ENCODE measurements around the gene FOXB2.
"Not testable (repeated sequence)": the region's sequence is repeated elsewhere in the genome, so short reads cannot be mapped to it uniquely, and the experiment has no call there.

The FOXB2 gene

DNA sequence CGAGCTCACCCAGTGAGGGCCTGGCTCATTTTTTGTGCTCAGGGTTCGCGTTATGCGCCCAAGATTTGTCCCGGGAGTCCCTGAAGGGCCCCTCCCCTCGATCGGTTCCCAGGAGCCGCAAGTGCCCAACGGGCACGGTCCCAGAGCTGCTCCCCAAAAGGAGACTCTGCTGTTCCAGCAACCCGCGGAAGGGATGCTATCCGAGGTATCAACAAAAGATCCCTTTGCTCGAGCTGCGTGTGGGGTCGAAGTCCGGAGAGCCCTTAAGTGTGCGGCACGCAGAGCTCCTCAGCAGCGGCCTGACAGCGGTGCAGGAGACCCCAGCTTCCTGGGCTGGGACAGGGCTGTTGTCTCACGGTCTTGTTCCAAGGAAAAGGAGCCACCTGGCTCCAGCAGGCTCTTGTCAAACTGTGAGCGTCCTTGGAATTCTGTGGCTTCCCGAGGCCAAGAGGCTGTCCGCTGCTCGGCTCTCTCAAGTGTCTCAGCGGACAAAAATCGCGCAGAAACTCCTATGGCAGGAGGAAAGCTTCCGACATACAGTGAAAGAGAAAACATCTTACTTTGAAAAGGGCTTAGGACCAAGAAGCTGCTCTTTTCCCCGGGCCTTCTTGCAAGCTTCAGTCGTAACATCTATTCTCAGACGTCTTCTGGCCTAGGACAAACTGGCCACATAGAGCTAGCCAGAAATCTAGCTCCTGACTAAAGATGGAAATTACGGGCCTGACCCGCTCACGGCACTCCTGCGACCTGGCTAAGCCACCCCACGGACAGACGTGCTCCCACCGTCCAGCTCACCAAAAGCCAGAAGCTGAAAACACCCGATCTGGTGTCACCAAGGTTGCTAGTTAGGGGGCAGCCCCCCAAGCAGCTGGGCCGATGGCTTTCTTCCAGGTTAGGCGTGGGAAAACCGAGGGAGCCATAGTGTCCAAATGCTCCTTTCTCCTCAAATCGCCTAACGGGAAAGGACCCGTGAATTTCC, 2.6 kb upstream of the FOXB2 start:
- DNase-seq = no peak

DNA sequence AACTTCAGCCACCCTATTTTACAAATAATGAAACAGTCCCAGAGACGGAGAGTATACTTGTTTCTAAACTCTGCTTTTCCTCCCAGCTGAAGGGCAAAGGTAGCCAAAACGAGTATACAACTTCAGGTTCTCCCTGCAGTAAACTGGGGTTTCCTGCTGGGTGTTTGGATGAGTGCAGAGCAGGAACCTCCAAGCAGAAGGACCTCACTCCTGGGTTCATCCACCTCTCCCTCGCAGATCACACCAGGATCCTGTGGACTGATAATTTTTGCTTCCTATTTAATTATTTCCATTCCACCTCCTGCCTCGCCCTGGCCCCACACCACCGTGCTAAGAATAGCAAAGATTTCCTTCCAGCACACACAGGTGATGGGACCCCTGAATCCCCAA, 2.0 kb upstream of the FOXB2 start:
- no peak for DNase-seq

DNA sequence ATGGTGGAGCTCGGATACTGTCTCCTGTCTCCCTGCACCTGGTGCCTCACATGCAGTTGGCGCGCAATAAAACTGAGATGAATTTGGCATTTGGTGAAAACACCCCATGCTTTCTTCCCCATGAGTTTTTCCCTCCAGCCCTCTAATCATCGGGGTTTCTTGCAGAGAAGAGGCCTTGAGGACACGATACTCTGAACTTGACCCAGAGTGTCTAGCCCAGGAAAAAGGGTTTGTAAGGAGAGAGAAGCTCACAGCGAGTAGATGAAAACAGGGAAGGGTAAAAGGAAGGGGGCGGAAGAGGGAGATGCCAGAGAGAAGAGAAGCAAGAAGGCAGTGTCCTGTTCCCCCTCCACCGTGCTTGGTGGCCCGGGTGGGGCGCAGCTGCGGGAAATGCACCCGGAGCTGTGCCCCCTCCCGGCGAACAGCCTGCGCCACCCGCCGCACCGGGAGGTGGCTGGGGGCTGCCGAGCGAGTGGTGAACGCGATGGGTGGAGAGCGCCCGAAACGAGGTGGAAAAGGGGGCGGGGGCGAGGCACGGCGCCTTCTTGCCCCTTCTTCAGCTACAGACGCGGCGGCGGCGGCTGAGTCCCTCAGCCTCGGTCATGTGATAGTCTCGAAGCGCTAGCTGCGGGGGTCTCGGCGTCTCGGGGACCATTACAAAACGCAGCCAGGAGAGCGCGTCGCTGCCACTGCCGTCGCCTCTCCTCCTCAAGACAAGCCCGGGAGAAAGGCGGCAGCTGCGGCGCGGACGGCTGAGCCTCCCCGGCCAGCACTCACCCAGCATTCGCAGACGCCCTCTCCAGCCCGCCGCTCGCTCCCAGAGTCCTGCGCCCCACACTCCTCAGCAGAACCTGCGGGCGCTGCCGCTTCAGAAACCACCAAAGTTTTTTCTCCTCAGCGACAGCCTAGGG, 1.1 kb upstream of the FOXB2 start:
- no peak for DNase-seq

DNA sequence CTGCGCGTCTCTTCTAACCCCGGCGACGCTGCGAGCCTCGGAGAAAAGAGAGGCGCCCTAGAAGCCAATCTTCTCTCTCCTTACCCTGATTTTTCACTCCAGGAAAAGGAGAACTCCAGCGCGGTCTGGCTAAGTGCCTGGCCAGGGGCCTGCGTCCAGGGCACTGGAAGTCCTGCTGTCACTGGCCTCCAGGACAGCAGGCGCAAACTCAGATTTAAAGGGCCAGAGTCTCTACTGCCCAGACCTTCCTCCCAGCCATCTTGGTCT, 553 bp upstream of the FOXB2 start:
- DNase-seq = no peak

DNA sequence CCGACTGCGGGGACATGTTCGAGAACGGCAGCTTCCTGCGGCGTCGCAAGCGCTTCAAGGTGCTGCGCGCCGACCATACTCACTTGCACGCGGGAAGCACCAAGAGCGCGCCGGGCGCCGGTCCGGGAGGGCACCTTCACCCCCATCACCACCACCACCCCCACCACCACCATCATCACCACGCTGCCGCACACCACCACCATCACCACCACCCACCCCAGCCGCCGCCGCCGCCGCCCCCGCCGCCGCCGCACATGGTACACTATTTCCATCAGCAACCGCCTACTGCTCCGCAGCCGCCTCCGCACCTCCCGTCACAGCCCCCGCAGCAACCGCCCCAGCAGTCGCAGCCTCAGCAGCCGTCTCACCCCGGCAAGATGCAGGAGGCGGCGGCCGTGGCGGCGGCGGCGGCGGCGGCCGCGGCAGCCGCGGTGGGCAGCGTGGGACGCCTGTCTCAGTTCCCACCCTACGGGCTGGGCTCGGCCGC, 514 bp downstream of the FOXB2 start:
- no peak for DNase-seq

DNA sequence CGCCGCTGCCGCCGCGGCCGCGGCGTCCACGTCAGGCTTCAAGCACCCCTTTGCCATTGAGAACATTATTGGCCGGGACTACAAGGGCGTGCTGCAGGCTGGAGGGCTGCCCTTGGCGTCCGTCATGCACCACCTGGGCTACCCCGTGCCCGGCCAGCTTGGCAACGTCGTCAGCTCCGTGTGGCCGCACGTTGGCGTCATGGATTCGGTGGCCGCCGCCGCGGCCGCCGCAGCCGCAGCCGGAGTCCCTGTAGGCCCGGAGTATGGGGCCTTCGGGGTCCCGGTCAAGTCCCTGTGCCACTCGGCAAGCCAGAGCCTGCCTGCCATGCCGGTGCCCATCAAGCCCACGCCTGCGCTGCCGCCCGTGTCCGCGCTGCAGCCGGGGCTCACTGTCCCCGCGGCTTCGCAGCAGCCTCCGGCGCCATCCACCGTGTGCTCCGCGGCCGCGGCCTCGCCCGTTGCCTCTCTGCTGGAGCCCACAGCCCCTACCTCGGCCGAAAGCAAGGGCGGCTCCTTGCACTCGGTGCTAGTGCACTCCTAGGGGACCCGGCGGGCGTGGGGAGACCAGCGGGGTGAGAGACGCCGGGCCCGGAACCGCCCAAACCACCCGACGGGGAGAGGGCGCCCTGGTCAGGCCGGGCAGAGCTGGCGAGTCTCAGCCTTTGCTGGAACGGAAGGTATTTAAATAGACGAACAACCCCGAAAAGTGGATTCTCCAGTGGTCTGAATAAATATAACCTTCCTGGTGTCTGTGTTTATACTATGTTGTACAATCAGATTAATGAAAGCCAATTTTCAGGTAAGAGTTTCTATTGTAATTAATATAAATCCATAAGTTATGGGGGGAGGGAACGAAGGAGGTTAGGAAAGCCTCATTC, 1.2 kb downstream of the FOXB2 start:
- no peak for DNase-seq

DNA sequence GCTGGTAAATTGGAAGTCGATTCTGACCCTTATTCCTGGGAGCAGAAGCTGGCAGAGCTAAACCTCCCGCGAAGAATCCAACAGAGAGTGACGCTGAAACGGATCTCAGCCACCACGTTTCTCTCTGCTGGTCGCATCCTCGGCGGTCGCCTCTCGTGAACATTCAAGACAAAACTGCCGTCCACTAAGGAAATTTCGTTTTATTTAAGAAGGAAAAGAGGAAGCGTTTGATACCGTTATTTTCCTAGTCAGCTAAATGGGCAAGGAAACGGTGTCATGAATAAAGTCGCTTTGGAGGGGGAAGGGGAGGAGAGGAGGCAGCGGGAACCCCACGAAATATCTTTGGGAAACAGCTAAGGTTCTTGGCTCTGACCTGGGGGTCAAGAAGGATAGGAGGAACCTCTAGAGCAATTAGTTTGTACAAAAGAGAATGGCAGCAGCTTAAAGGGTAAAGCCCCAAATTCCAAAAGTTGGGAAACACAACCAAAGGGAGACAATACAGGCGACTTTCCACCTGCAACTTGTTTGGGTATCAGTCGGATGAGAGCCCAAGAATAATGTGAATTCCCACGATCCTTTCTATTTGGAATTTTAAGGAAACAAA, 1.9 kb downstream of the FOXB2 start:
- DNase-seq = no peak

DNA sequence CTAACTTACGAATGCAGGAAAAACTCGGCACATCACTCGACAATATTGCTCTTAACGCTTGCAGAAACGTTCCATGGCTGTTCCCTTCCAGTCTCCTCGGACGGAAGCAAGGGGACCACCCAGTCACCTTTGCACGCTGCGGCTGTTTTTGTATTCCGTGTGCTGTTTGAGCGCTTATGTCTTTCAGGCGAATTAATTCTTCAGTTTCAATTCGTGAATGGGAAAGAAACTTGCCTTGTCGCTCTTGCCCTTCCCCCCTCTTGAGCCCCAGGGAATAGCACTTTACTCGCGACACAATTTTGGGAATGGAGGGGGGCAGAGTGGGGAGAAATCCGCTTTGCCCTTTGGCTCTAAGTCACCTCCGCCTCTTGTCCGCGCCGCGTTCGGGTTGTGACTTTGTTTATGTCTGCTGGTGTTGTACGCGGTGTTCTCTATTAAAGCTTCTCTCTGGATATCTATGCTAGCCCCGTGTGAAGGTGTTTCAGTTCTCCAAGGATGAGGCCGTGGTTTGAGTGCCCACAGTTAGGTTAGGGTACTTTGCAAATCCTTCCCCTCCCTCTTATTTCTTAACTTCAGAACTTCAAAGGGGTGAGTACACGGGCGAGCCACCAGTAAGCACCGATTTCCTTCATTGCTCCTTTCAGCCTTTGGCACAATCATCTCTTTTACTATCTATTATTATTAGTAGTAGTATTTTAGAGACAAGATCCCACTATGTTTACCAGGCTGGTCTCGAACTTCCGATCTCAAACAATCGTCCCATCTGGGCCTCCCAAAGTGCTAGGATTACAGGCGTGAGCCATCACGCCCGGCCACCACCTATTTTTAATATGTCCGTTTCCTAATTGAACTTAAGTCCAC, 2.7 kb downstream of the FOXB2 start:
- no peak for DNase-seq

DNA sequence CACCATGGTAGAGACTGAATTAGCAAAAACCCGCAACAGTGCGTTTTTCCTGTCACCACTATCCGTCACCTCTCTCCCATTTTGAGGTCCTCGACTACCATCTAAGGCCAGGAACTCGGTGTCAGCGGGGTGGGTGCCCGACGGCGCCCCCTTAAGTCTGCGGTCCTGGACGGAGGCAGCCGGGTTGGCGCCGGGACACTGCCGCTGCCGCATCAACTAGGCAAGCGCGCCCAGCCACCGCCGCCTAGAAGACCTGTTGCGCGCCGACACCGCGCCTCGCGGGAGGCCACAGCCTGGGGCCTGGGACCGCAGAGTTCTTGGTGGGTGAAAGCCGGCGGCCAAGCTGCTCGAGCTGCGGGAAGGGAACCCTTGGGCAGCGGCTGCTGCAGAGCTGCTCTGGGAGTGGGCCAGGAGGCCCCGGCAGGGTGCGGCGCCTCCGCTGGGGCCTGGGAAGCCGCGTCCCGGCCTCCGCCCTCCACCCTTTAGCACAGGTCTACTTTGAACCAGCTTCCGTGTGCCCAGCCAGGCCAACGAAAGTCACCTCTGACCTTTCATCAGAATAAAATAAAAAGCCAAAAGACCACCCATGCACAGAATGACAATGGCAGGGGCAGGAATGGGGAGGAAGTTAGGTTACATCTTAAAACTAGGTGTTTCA, 3.5 kb downstream of the FOXB2 start:
- DNase-seq = no peak

DNA sequence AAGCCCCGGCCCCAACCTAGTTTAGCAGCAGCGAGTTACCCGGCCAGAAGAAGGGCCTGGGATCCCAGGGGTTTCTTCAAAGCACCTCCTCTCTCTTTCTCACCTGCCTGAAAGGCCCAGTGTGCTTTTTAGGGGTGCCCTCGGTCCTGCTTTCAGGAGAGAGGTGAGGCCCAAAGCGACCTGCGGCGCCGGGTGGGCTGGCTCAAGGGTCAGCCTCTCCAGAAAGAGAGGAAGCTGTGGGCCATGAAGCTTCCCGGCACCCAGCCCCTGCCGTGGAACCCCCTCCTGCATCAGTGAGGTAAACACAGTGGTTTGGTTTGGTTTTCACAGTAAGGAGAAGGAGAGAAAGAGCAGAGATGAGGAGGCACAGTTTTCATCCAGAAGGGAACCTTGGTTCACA, 4.3 kb downstream of the FOXB2 start:
- no peak for DNase-seq

DNA sequence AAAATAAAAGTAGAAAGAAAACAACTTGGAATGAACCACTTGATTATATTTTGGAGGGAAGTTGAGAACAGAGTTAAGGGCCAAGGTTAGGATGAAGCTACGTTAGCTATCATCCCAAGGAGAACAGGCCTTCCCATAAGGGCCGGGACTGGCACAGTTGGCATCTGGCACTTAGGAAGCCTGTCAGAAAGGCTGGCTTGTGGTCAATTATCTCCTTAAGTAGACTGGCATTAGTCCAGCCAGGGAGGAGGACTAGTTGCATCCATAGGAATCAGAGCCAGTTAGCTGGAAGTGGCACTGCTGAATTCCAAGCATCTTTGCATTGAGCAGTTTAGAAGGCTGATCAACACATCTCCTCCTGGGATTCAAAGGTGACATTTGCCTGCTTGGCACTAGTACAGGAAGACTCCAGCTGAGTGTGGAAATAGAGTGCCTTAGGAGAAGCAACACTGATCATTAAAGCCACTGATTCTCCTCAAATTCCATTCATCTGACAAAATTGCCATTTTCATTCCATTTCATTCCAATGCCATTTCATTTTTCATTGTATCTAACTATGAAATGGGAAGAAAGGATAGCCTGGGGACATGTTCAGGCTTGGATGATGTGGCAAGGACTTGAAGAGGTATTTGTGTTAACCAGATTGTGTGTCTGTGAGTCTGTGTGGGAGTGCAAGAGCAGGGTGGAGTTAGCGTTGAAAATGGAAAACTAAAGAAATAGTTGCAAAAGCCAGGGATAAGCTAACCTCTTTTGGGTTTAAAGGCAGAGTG, 5.5 kb downstream of the FOXB2 start:
- DNase-seq = no peak

DNA sequence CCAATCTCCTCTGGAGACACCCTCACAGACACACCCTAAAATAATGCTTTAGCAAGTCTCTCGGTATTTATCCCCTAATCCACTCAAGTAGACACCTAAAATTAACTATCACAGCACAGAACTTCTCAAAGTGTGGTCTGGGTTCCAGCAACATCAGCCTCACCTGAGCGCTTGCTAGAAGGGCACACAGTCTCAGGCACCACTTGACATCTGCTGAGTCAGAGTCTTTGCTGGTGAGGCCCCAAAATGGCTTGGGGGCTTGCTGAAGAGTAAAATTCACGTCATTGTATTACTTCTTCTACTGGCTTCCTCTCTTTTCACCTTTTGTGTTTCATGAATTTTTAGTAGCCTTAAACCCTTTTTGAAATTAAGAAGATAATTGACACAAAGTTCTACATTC, 9.0 kb downstream of the FOXB2 start:
- DNase-seq = no peak

DNA sequence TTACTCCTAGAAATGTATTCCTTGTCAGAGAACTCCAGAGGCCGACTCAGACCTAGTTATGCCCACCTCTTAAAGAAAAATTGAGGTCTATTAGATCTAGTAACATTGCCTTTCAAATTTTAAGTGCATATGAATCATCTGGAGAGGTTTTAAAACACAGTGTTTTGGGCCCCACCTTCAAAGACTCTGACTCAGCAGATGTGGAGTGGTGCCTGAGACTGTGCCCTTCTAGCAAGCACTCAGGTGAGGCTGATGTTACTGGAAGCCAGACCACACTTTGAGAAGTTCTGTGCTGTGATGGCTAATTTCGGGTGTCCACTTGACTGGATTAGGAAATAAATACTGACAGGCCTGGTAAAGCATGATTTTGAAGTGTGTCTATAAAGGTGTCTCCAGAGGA, 10.6 kb downstream of the FOXB2 start:
- DNase-seq = no peak

DNA sequence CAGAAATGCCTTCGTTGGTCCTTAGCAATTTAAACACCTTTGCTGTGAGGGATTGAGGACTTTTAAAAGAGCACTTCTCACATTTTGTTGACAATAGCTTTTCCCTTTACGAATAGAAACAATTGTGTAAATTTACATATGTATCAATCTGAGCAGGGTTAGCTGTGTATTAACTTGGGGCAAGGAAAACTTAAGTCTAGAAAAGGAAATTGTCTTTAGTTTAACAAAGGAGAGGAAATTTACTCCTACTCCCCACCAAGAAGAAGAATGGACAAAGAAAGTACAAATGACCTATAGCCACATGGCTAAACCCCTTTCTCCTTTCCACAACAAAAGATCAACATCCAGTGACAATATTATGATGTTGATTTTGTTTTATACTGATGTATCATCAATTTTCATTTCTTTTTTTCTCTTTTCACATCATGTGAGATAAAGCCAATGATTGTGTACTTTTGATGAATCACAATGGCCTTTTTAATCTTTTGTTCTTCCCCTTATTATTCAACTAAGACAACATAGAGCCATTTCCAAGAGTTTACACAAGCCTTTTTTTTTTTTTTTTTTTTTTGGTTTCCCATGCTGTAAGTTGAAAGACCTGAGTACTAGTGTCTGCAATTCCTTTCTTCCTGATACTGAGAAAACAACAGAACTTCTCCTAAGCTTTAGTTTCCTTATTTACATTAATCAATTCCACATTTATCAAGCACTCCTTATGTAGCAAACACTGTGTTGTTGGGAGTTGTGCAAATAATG, 19.0 kb downstream of the FOXB2 start:
- DNase-seq = no peak

DNA sequence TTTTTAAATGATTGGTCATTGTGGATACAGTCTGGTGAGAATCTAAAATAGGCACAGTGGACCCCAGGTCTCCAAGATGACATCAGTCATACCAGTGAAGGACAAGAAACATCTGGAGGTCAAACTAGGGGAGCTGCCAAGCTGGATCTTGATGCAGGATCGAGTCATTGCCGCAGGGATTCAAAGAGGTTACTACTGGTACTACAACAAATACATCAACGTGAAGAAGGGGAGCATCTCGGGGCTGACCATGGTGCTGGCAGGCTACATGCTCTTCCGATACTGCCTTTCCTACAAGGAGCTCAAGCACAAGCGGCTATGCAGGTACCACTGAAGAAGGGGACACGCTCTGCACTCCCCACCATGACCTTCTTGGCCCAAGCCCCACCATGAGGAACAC, 20.9 kb downstream of the FOXB2 start:
- no peak for DNase-seq

DNA sequence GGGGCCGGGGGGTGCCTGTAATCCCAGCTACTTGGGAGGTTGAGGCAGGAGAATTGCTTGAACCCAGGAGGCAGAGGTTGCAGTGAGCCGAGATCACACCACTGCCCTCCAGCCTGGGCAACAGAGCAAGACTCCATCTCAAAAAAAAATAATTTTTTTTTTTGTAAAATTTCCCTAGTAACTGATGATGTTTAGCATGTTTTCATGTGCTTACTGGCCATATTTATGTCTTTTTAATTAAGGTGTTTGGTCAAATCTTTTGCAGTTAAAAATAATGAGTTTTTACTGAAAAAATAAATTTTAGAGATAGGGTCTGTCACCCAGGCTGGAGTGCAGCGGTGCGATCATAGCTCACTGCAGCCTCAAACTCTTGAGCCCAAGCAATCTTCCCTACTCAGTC, 24.3 kb downstream of the FOXB2 start:
- not testable (repeated sequence) for DNase-seq

DNA sequence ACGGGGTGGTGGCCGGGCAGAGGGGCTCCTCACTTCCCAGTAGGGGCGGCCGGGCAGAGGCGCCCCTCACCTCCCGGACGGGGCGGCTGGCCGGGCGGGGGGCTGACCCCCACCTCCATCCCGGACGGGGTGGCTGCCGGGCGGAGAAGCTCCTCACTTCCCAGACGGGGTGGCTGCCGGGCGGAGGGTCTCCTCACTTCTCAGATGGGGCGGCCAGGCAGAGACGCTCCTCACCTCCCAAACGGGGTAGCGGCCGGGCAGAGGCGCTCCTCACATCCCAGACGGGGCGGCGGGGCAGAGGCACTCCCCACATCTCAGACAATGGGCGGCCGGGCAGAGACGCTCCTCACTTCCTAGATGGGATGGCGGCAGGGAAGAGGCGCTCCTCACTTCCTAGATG, 41.2 kb downstream of the FOXB2 start:
- DNase-seq = not testable (repeated sequence)

DNA sequence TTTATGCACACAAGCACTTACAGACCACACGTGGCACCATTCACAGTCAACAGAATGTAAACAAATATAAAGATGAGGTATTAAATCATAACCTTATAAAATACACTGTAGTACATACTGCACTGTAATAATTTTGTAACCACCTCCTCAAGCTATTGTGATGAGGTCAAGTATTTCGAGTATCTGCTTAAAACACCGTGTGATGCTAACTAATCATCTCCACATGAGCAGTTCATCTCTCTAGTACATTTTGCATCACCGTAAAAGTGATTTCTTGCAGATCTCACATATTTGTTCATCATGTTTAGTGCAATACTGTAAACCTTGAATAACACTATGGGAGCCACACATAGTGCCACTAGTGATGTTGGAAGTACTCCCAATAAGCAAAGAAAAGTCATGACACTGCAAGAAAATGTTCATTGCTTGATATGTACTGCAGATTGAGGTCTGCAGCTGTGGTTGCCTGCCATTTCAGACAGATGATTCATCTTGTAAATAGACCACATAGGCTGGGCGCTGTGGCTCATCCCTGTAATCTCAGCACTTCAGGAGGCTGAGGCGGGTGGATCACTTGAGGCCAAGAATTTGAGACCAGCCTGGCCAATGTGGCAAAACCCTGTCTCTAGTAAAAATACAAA, 44.3 kb downstream of the FOXB2 start:
- DNase-seq = no peak

DNA sequence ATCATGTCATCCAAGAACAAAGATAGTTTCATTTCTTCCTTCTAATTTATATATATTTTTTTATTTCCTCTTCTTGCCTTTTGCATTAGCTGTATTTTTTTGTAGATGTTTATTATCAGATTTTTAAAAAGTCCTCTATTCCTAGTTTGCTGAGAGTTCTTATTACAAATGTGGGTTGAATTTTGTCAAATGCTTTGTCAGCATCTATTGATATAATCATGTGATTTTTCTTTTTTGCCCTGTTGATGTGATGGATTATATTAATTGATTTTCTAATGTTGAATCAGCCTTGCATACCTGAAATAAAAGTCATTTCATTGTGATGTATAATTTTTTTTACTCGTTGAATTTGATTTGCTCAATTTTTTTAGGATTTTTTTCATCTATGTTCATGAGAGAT, 46.9 kb downstream of the FOXB2 start:
- no peak for DNase-seq
